ENCODE measurements around the gene SNX32. TPM values are rescaled to one million over a fixed set of nuclear protein-coding genes. Genes with fewer than 3 reads are reported as not detected.

Gene SNX32
- total RNA-seq (2021; fragmentation: NEBNext Ultra II Directional; extraction: Animal tissue kit (Norgen Biotek cat#: 25700)): not detected
- long read RNA-seq: 0 reads

DNA sequence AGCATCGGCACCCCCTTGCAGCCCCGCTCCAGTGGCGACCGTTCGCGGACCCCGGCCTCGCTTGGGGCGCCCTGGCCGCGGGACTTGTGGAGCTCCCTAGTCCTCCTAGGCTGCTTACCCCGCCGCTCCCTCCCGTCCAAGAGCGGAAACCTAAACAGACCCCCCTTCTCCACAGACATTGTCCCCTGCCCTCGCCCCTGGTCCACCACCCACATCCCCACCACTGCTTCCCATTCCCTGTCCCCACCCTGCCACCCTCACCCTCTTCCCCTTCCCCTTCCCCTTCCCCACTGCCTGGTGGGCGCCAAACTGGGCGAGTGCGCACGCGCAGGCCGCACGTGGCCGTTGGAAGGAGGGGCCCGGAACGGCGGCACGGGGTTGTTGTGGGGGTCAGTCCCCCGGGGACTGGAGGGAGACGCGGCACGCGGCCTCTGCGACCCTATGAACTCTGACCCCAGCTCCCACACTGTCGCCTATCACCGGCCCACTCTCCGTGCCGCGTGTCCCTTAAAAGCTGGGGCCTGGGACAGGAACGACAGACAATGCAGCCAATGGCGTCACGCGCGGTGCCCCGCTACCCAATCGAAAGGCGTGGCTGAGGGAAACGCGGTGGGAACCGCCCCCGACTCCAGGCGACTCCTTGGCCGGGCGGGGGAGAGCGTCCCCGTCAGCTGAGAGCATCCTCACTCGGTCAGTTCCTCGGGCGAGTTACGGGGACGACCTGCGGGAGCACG lies at the start of gene SNX32:
Gene SNX32 (plus strand): TSS at position 667 of the 734 bp plus-strand sequence. CDS start 103 bp downstream, outside the sequence.
- TF ChIP-seq, protein P1, sequence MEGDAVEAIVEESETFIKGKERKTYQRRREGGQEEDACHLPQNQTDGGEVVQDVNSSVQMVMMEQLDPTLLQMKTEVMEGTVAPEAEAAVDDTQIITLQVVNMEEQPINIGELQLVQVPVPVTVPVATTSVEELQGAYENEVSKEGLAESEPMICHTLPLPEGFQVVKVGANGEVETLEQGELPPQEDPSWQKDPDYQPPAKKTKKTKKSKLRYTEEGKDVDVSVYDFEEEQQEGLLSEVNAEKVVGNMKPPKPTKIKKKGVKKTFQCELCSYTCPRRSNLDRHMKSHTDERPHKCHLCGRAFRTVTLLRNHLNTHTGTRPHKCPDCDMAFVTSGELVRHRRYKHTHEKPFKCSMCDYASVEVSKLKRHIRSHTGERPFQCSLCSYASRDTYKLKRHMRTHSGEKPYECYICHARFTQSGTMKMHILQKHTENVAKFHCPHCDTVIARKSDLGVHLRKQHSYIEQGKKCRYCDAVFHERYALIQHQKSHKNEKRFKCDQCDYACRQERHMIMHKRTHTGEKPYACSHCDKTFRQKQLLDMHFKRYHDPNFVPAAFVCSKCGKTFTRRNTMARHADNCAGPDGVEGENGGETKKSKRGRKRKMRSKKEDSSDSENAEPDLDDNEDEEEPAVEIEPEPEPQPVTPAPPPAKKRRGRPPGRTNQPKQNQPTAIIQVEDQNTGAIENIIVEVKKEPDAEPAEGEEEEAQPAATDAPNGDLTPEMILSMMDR (IDR thresholded peaks at IDR 0.05): no peak
- Mint-ChIP-seq H3K4me3 (no peak within 1 kb of the TSS), H3K9me3 (no peaks in the 10 kb centered on the region), H3K27ac (no peak within 1 kb of the TSS), H3K4me1 (ENCODE audit: low read depth) (no peaks in the 10 kb centered on the region), H3K36me3 (ENCODE audit: low read depth) (peaks cover 7% of the 10 kb centered on the region), H3K27me3 (ENCODE audit: insufficient read depth) (peaks cover 23% of the 10 kb centered on the region)
- DNase-seq: peak; percentile 35

DNA sequence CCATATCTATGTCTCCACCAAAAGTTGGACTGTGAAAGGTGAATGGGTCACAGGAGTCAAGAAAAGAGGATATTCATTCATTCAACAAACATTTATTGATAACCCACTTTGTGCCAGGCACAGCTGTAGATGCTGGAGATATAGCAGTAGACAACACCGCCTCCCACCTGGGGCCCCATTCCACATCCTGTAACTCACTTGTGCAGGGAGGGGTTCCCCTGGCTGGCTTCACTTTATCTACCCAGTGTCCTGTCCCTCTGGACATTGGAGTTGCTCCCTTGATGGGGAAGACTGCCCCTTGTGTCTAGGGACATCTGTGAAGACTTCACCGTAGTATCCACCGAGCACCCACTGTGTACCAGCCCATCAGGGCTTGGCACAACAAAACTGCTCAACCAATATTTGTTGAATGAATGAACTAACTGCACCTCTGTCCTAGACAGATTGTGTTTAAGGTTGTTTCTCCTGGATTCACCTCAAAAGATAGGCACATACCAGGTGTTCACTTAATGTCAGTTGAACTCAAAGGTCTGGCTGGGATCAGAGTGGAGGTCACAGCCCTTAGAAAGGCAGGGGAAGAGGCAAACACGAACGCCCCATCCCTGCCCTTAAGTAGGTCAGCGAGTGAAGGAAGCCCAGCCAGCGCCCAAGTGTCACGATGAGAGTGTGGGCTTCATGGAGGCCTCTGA lies 48.3 kb upstream of the SNX32 start:
- TF ChIP-seq, protein P1 (IDR thresholded peaks at IDR 0.05): no peak
- no peak overlapping the region for H3K4me3 Mint-ChIP-seq
- H3K27ac Mint-ChIP-seq: no peak overlapping the region
- no peaks in the 10 kb centered on the region for H3K4me1 Mint-ChIP-seq (ENCODE audit: low read depth)
- H3K36me3 Mint-ChIP-seq (ENCODE audit: low read depth): no peaks in the 10 kb centered on the region
- no peak for DNase-seq
- no peaks in the 10 kb centered on the region for H3K9me3 Mint-ChIP-seq
- peaks cover 30% of the 10 kb centered on the region for H3K27me3 Mint-ChIP-seq (ENCODE audit: insufficient read depth)

DNA sequence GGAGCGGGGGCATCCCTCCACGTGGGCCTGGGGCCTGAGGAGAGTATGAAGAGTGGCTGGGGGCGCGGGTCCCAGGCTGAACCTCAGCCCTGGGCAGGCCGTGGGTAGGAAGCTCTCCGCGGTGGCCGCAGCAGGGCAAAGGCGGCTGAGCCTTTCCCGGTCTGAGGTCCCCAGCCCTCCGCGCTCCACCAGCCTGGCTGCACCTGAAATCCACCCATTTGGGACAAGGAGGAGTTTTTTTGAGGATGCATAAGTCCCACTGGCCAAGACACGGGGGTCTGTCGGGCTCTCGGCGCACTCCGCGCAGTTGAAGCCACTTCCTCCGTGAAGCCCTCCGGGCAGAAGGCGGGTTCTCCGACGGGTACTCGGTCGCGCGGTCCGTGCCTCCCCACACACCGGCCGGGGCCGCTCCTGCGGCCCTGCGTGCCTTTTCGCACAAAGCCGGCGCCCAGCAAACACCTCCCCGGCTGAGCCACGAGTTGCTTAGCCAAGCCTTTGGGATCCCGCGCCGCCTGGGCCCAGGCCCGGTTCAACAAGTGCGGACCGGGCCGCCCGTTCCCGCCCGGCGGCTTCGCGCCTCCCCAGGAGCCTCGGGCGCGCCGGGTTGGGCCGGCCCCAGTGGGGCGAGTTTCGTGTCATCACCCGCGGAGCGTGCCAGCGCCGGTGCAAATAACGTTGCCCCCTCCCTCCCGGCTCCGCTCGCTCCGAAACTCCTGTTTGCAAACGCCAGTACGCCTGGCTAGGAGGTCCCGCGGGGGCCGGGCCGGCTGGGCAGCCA lies 47.6 kb upstream of the SNX32 start:
- TF ChIP-seq, protein P1 (IDR thresholded peaks at IDR 0.05): no peak
- Mint-ChIP-seq H3K4me1 (ENCODE audit: low read depth) (no peaks in the 10 kb centered on the region), H3K27me3 (ENCODE audit: insufficient read depth) (peaks cover 34% of the 10 kb centered on the region), H3K27ac (no peak overlapping the region), H3K9me3 (no peaks in the 10 kb centered on the region), H3K36me3 (ENCODE audit: low read depth) (no peaks in the 10 kb centered on the region), H3K4me3 (no peak overlapping the region)
- DNase-seq: no peak

DNA sequence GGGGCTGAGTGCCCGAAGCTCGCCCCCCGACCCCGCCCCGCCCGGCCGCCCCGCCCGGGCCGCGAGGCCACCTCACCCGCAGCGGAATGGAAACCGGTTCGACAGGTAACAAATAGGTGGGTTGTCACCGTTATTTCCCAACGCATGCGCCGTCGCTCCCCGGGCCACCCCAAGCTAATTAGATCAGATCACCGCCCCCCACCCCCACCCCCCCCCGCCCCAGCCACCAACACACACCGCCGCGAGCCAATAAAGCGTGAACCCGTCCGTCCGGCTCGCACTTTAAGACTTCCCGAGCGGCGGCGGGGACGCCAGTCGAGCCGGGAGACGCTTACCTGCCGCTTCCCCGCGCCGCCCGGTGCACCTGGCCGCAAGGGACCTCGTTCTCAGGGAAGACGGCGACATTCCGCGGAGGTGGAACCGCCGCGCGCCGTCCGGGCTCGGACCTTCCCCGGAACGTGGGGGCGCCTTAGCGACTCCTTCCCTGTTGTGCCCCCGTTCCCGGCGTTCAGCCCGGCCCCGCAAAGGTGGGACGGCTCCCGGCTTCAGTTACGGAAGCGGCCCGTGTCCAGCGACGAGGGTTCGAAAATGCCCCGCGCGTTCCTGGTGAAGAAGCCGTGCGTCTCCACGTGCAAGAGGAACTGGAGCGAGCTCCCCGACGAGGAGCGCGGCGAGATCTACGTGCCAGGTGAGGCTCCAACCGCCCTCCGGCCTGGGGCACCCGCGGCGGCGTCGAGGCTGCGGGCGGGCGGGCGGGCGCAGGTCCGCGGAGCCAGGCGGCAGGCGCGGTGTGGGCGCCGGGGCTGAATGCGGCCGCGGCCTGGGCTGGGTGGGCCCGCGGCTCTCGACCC lies 46.8 kb upstream of the SNX32 start, which contains the start of gene OVOL1:
Gene OVOL1 (plus strand): TSS at position 278 of the 851 bp plus-strand sequence. CDS start 311 bp downstream, at position 589.
- H3K27ac Mint-ChIP-seq: no peak within 1 kb of the TSS
- no peak within 1 kb of the TSS for H3K4me3 Mint-ChIP-seq
- no peaks in the 10 kb centered on the region for H3K36me3 Mint-ChIP-seq (ENCODE audit: low read depth)
- no peaks in the 10 kb centered on the region for H3K9me3 Mint-ChIP-seq
- TF ChIP-seq, protein P1 (IDR thresholded peaks at IDR 0.05): no peak
- DNase-seq: no peak
- peaks cover 8% of the 10 kb centered on the region; the same call in 1 of the 2 replicates for H3K4me1 Mint-ChIP-seq (ENCODE audit: low read depth)
- peaks cover 34% of the 10 kb centered on the region for H3K27me3 Mint-ChIP-seq (ENCODE audit: insufficient read depth)
